Mesothelial cell of epicardium (in vitro differentiated cells): ENCODE measurements around the gene ADARB1. TPM values are rescaled to one million over a fixed set of nuclear protein-coding genes. Genes with fewer than 3 reads are reported as not detected.

ENCODE experiments used
- DNase-seq, 2 experiments: peaks; one replicate each; pipeline ENCODE4 v3.0.0; 2021; ENCODE audit warnings: low spot score in 2 of 2; ENCODE audit not compliant: unreplicated experiment in 2 of 2
- H3K27ac Mint-ChIP-seq: 2 replicates; pipeline ENCODE4 v1.8.0; 2021; ENCODE audit warnings: mixed read lengths
- H3K27me3 Mint-ChIP-seq: 2 replicates; pipeline ENCODE4 v1.8.0; 2021; ENCODE audit warnings: low read depth, mixed read lengths
- H3K36me3 Mint-ChIP-seq: 2 replicates; pipeline ENCODE4 v1.8.0; 2021; ENCODE audit warnings: mixed read lengths
- H3K4me1 Mint-ChIP-seq: 2 replicates; pipeline ENCODE4 v1.8.0; 2021; ENCODE audit warnings: mixed read lengths
- H3K4me3 Mint-ChIP-seq: 2 replicates; pipeline ENCODE4 v1.8.0; 2021; ENCODE audit warnings: mild to moderate bottlenecking, moderate library complexity, mixed read lengths
- H3K9me3 Mint-ChIP-seq: 2 replicates; pipeline ENCODE4 v1.8.0; 2021; ENCODE audit warnings: mixed read lengths
- CTCF ChIP-seq: fragments of 200-600 bp; sonication (generic); IDR thresholded peaks from one replicate; pipeline ENCODE4 v1.5.0; 2021; ENCODE audit warnings: antibody characterized with exemption; ENCODE audit not compliant: unreplicated experiment
- total RNA-seq: library from RNA; stranded (reverse); gene quantifications from 3 replicates; pipeline ENCODE4 v1.2.1, GENCODE V29; 2021

The ADARB1 gene
- total RNA-seq, 1 donor from 2014 or later, result 26.5 TPM

DNA sequence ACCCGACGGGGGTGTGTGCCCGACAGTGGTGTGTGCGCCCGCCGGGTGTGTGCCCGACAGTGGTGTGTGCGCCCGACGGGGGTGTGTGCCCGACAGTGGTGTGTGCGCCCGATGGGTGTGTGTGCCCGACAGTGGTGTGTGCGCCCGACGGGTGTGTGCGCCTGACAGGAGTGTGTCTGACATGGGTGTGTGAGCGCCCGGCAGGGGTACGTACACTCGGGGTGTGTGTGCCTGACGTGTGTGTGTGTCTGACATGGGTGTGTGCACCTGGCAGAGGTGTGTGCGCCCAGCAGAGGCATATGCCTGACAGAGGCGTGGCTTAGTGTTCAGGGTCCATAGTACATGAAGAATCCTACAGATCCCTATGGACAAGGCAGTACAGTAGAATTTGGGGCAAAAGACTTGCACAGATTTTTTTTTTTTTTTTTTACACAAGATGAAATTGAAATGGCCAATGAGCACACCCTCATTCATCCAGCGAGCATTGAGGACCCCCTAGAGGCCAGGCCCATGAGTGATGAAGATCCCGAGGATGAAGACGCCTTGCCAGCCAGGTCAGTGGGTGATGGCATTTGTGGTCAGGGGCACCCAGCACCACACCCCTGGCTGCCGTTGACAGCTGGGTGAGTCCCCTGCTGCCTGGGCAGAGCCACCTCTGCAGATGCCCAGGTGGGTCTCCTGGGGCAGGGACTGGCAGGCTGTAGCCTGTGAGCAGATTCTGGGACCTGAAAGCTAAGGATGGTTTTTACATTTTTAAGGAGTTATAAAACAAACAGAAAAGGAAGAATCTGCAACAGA is 60.1 kb downstream of the ADARB1 start:
- no peak overlapping the region for H3K27ac Mint-ChIP-seq
- H3K36me3 Mint-ChIP-seq, result no peaks in the 10 kb centered on the region
- H3K9me3 Mint-ChIP-seq, result no peaks in the 10 kb centered on the region
- no peak for DNase-seq
- H3K4me1 Mint-ChIP-seq, result peaks cover 26% of the 10 kb centered on the region
- H3K4me3 Mint-ChIP-seq, result no peak overlapping the region
- no peaks in the 10 kb centered on the region for H3K27me3 Mint-ChIP-seq
- TF ChIP-seq CTCF, result no peak

GRCh38 chr21:45135122-45135521 is 60.7 kb downstream of the ADARB1 start:
- no peak for DNase-seq
- Mint-ChIP-seq H3K27ac (no peak overlapping the region), H3K4me1 (peaks cover 20% of the 10 kb centered on the region), H3K27me3 (no peaks in the 10 kb centered on the region), H3K36me3 (no peaks in the 10 kb centered on the region), H3K4me3 (no peak overlapping the region), H3K9me3 (no peaks in the 10 kb centered on the region)
- no peak for TF ChIP-seq CTCF

GRCh38 chr21:45135868-45136267 is 61.5 kb downstream of the ADARB1 start:
- Mint-ChIP-seq H3K36me3 (no peaks in the 10 kb centered on the region), H3K4me3 (no peak overlapping the region), H3K9me3 (no peaks in the 10 kb centered on the region), H3K27ac (no peak overlapping the region), H3K27me3 (no peaks in the 10 kb centered on the region), H3K4me1 (peaks cover 14% of the 10 kb centered on the region)
- TF ChIP-seq CTCF, result no peak
- no peak for DNase-seq

DNA sequence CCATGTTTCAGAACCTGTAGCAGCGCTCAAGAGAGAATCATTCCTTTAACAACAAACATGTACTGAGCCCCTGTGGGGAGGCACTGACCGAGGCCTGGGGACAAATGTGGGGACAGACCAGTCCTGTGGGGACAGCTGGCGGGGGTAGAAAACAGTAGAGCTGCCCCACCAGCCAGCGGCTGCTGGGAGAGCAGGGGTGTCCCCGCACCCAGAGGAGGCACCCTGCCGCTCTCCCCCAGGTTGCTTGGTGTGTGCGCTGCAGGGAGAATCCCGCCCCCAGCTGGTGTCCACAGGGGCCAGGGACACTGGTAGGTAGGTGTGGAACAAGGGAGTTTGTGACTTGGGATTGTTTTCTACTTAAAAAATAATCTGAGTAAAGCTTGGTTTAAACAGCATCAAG is 62.1 kb downstream of the ADARB1 start:
- H3K4me3 Mint-ChIP-seq, result no peak overlapping the region
- H3K4me1 Mint-ChIP-seq, result peaks cover 9% of the 10 kb centered on the region
- no peaks in the 10 kb centered on the region for H3K27me3 Mint-ChIP-seq
- no peaks in the 10 kb centered on the region for H3K9me3 Mint-ChIP-seq
- H3K36me3 Mint-ChIP-seq, result no peaks in the 10 kb centered on the region
- H3K27ac Mint-ChIP-seq, result peak overlapping the region; percentile 8
- no peak for TF ChIP-seq CTCF
- no peak for DNase-seq

DNA sequence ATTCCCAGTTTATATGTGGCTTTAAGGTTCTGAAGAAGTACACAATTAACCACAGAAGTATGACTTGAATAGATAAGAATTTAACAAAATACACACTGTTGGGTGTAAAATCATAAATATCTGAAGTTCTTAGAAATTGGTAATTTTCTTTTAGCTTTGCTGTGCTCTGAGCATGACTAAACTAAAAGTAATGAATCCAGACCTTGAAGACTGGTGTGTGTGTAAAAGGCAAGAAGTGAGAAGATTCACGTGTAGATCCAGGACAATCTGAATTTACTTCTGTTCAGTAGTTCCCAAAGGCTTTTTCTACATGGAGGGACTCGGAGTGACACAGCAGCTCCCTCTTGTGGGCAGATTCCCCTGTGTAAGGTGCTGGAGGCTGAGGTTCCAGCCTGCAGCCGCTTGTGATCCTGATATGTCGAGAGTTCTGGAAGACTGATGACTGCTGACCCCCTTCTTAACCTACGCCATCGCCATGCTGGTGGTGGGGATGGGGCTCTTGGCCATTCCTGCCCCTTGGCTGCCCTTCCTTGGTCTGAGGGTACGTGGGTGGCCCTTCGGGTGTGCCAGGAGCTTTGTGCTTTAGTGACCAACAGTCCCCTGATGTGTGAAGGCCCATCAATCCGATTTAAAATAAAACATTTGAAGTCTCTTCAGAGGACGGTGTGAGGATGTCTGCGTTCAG is 62.7 kb downstream of the ADARB1 start:
- Mint-ChIP-seq H3K4me1 (peaks cover 8% of the 10 kb centered on the region), H3K36me3 (no peaks in the 10 kb centered on the region), H3K9me3 (no peaks in the 10 kb centered on the region), H3K4me3 (no peak overlapping the region), H3K27ac (no peak overlapping the region), H3K27me3 (no peaks in the 10 kb centered on the region)
- TF ChIP-seq CTCF, result peak; percentile 70
- peak; percentile 56 to 90 for DNase-seq
